Hematopoietic multipotent progenitor cell treated with erythropoietin and hydrocortisone succinate and interleukin-3 and kit ligand, for 8 days (in vitro differentiated cells): Measurements from ENCODE around the gene DGKE.
A peak's percentile ranks its signal among the peaks of the same experiment; 100 is the strongest.

ENCODE experiments used
- DNase-seq: peaks from one replicate; pipeline ENCODE4 v3.0.0-alpha.2; 2015

The DGKE gene

DNA sequence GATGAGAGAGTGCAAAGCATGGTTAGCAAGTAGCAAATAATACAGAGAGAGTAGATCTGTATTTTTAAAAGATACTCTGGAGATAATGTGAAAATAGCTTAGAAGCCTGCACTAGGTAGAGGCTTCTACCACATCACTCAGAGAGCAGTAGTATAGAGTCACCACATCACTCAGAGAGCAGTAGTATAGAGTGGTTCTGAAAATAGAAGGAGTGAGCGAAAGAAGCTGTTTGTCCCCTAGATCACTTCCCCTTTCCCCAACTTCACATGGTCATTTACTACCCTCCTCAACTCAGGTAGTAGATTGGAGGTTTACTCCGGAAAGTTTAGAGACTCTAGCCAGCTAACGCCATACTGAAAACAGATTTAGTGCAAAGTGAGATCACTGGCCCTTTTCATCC, 17.1 kb downstream of the DGKE start:
- no peak for DNase-seq

GRCh38 chr17:56861899-56862298, 27.9 kb downstream of the DGKE start:
- no peak for DNase-seq

- no peak for DNase-seq
Measured at GRCh38 chr17:56863974-56864373, 30.0 kb downstream of the DGKE start.

DNA sequence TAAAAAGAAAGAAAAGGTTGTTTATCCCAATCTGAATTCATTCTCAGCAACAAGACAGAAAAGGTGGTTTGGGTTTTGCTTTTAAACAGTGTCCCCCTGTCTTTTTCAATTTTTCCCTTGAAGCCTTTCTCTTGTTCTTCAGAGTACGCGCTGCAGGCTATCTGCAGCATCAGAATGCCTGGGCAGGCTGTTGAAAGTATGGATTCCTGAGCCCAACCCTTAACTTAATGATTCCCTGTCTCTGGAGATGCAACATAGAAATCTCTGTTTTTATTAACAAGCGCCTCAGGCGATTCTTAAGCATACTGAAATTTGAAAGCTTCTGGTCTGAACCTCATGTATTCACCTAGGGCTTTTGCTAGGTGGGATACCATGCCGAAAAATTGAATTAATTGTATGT, 32.1 kb downstream of the DGKE start:
- DNase-seq = no peak

- peak; percentile 44 for DNase-seq
Measured at GRCh38 chr17:56866496-56866895, 32.5 kb downstream of the DGKE start.

- DNase-seq = no peak
Measured at GRCh38 chr17:56867948-56868376, 34.0 kb downstream of the DGKE start.

DNA sequence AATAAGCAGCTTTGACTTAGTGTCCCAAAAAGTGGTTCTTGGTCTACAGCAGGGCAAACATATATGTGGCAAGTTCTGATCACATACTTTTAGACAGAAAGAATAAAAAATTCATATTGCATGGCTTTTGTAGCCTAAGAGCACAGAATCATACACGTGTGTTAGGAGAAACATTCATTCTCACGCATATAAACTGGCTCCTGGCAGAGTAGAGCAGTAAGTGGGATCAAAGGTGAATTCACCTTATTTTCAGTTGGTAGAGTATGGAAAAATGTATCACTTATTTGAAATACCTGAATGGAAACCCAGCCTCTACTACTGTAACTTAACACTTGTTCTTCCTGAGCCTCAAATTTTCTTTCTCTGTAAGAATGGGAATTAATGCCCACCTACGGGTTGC, 34.8 kb downstream of the DGKE start:
- DNase-seq = no peak

GRCh38 chr17:56870081-56870651, 36.2 kb downstream of the DGKE start:
- no peak for DNase-seq

- no peak for DNase-seq
Measured at GRCh38 chr17:56876766-56877179, 42.8 kb downstream of the DGKE start.

GRCh38 chr17:56879280-56879679, 45.3 kb downstream of the DGKE start:
- DNase-seq = no peak

GRCh38 chr17:56880133-56880532, 46.2 kb downstream of the DGKE start:
- DNase-seq = no peak

DNA sequence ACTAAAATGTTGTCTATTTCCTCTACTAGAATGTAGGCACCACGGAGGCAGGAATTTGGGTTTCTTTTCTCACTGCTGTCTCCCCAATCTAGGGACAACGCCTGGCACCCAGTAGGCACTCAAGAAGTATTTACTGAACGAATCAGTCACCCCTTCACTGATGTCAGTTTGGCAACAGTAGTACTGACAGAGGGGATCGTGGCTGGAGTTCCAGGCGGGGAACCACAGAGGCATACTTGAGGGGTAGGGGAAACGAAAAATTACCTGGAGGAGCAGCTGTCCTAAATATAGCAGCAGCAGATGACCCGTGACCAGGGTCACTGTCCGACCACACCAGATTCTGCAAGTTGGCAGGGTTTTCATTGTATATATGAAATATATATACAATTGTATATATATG, 46.6 kb downstream of the DGKE start:
- DNase-seq = no peak

DNA sequence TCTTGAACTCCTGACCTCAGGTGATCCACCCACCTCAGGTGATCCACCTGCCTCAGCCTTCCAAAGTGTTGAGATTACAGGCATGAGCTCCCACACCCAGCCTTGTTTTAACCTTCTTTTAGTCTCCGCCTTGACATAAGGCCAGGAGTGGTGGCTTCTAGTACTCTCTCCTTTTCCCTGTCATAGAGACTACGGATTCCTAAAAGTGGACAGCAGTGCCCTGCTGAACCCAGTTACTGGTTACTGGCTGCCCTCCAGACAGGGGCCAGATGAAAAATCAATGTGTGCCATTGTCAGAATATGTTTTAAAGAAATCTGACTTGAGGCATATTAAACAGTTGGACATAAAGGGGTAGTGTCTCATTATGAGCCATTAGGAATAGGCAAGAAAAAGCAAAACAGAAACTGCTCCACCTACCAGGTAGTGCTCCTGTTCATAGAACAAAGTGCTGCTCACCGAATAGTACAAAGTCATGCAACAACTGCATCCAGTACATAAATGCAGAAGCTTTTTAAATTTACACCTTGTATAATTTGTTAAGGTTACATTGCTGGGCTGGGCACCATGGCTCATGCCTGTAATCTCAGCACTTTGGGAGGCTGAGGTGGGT, 47.8 kb downstream of the DGKE start:
- DNase-seq = no peak

- DNase-seq = no peak
Measured at GRCh38 chr17:56883616-56884015, 49.7 kb downstream of the DGKE start.

DNA sequence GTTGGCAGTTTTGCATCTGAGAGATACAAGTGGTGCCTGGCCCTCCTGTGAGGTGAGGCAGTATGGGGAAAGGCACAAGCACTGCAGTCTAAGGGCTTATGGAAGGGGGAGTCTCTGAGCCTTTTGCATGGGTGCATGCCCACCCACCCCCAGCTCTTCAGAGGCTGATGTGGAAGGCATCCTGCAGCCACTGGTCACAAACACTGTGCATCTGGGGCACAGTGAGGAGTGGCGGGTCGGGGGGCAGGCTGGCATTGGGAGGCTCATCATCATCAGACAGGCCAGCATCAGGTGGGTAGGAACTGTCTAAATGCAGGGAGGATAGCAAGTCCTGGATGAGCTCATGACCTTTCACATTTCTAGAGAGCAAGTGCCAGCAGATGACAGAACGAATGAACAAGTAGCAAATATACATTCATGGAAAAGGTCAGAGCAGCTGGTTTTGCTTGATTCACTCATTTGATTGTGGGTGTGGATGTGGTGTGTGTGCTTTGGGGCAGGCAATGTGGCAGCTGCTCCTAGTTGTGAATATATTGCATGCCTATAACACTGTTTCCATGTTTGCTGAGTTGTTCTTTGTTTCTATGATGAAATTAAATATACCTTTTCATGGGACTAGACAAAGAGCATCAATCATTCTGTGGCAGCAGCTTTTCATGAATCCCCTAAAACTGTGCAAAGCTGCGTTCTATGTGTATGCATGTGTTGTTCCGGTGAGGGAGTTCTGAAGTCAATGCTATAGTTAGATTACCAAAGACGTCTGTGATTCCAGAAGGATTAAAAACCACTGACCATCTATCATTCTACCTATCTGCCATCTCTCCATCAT, 50.7 kb downstream of the DGKE start:
- no peak for DNase-seq

- no peak for DNase-seq
Measured at GRCh38 chr17:56885312-56885657, 51.3 kb downstream of the DGKE start.

DNA sequence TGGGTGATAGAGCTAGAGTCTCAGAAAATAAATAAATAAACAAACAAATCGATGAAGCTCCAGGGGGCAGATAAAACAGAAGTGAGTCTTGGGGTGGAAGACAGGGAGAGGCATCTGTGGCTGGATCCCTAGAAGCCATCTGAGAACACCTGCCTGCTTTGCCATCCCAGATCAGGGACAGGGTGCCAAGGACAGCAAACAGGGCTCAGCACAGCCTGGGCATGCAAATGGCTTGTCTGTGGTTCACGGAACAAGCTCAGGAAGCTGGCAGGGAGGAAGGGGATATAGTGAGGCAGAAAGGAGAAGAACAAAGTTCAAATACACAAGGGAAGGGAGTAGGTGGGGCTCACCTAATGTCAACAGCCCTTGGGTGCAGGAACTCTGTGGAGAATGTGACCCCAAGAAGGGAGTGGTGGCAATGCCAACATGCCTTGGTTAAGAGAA, 52.4 kb downstream of the DGKE start:
- DNase-seq = no peak

GRCh38 chr17:56887105-56887504, 53.2 kb downstream of the DGKE start:
- no peak for DNase-seq

DNA sequence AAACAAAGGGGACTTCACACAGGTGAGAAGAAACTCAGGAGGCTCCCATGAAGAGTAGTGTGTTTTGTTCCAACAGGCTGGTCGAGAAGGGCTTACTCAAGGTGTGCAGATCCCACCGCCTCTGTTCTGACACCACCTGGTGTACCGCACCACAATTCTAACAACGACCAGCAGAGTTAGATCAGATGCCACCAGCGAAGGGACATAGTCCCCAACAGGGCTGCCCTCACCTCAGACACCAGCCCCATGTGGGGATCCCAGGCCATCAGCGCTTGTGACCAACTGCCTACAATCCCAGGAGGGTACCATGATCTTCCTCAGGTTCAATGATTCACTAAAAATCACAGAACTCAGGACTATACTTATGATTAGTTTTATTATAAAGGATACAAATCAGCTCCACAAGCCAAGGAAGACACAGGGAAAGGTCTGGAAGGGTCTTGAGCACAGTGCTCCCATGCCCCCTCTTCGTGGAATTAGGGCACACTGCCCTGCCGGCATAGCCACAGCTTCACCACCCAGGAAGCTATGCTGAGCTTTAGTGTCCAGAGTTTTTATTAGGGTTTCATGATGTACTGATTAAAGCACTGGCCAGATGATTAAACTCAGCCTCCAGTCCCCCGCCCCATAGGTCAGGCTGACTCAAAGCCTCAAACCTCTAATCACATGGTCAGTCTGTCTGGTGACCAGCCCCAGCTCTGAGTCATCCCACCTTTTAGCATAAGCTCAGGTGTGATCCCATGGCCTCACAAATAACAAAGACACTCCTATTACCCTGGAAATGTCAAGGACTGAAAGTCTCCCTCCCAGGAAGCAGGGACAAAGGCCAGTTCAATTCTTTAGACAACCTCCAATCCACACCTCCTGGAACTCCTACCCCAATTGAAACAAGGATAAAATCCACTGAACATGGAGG, 53.9 kb downstream of the DGKE start:
- no peak for DNase-seq

GRCh38 chr17:56890390-56890789, 56.4 kb downstream of the DGKE start:
- no peak for DNase-seq

DNA sequence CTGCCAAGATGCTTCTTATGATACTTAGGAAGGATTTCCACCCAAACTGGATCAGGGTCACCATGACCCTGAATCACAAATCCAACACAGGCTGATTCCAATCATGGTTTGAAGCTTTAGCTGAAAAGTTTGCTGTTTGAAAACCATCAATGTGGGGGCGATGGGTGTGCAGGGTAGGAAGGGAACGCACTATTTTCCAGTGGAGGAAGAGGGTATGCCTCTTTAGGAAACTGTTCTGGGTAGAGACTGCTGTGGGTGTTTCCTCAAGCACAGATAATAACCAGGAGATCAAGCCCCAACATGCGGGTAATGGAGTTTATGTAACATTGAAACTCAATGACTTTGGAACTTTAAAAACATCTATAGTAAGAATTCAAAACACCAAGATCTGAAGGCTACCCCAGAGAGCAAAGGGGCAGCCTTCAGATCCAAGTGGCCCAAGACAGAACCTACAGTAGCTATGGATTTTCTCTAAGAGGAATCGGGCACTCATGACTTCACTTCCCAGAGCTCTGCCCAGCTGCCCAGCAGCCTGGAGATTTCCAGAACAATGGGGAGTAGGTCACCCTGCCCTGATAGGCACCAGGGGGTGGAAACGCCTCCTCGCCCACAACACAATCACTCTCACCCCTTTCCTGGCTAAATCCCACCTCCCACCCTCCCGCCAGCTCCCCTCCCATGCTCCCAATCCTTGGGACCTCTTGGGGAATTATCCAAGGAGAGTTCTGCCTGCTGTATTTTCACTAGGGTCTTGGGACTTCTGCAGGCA, 57.1 kb downstream of the DGKE start:
- DNase-seq = no peak

- DNase-seq = peak; percentile 36
Measured at GRCh38 chr17:56891751-56892150, 57.8 kb downstream of the DGKE start.
